H1 (cell line): ENCODE measurements around the gene ZIC3. TPM values are rescaled to one million over a fixed set of nuclear protein-coding genes. Genes with fewer than 3 reads are reported as not detected.

ENCODE experiments used
- CTCF ChIA-PET: fragments of 300-600 bp; sonication (Branson Sonifier 250); formaldehyde crosslinking; loops from one replicate; lab custom pipeline; 2021; ENCODE audit not compliant: partially characterized antibody; lab: Charles Lee
- POLR2A ChIA-PET: fragments of 300-600 bp; sonication (Branson Sonifier 250); formaldehyde crosslinking; loops from one replicate; lab custom pipeline; 2021; ENCODE audit warnings: inconsistent platforms; ENCODE audit not compliant: partially characterized antibody; lab: Charles Lee
- DNase-seq, 2 experiments: peaks; one replicate each; pipeline versions ENCODE4 v3.0.0 to v3.0.0-alpha.2; 2010 to 2022; ENCODE audit warnings: low spot score in 2 of 2, low read depth in 1 of 2, mixed read lengths in 1 of 2
- FAIRE-seq: peaks from 2 replicates; lab custom pipeline; 2011; peaks lifted over from hg19 to GRCh38; lab: Jason Lieb, UNC
- H2AFZ ChIP-seq: 2 replicates; pipeline ENCODE4 v1.8.1; 2012; ENCODE audit warnings: low read length, inconsistent platforms
- H2AK5ac ChIP-seq: 2 replicates; pipeline ENCODE4 v1.6.1; 2013; ENCODE audit warnings: low read depth, low read length
- H2BK120ac ChIP-seq: replicated peaks from 2 replicates; pipeline ENCODE3; 2013; ENCODE audit warnings: low read depth, low read length, inconsistent platforms
- H2BK12ac ChIP-seq: 2 replicates; pipeline ENCODE4 v1.6.1; 2013; ENCODE audit warnings: low read depth, low read length
- H2BK15ac ChIP-seq: 2 replicates; pipeline ENCODE4 v1.6.1; 2013; ENCODE audit warnings: low read length
- H2BK20ac ChIP-seq: 2 replicates; pipeline ENCODE4 v1.6.1; 2013; ENCODE audit warnings: low read length
- H2BK5ac ChIP-seq: 2 replicates; pipeline ENCODE4 v1.6.1; 2013; ENCODE audit warnings: low read depth, low read length
- H3K14ac ChIP-seq: 2 replicates; pipeline ENCODE4 v1.6.1; 2013; ENCODE audit warnings: inconsistent platforms; ENCODE audit not compliant: insufficient read length
- H3K18ac ChIP-seq: 2 replicates; pipeline ENCODE4 v1.6.1; 2013; ENCODE audit warnings: low read length; ENCODE audit errors: extremely low read depth
- H3K23ac ChIP-seq: 2 replicates; pipeline ENCODE4 v1.6.1; 2013; ENCODE audit warnings: inconsistent platforms; ENCODE audit not compliant: insufficient read length
- H3K23me2 ChIP-seq: 2 replicates; pipeline ENCODE4 v1.6.1; 2013; ENCODE audit warnings: low read depth, low read length
- H3K27ac ChIP-seq: 2 replicates; pipeline ENCODE4 v1.6.1; 2011; ENCODE audit warnings: low read depth, low read length, inconsistent platforms
- H3K27me3 ChIP-seq, 4 experiments: replicated peaks in 1 of 4; 1 replicate in 1 of 4; 2 replicates in 3 of 4; pipeline versions ENCODE4 v1.6.1 to v1.8.1; 2011 to 2013; ENCODE audit warnings: low read length in 3 of 4, mild to moderate bottlenecking in 3 of 4, inconsistent platforms in 2 of 4, mixed read lengths in 2 of 4, moderate library complexity in 1 of 4; ENCODE audit not compliant: control insufficient read depth in 3 of 4, insufficient read depth in 3 of 4; ENCODE audit errors: extremely low read depth in 1 of 4
- H3K36me3 ChIP-seq, 4 experiments: 2 replicates each; pipeline versions ENCODE4 v1.6.1 to v1.8.1; 2011 to 2013; ENCODE audit warnings: mild to moderate bottlenecking in 4 of 4, low read length in 3 of 4, moderate library complexity in 2 of 4, control low read depth in 1 of 4, inconsistent platforms in 1 of 4; ENCODE audit not compliant: insufficient read depth in 4 of 4, control insufficient read depth in 2 of 4
- H3K4ac ChIP-seq: replicated peaks from 2 replicates; pipeline ENCODE3; 2013; ENCODE audit warnings: low read length, low read depth, mixed read lengths, inconsistent platforms; ENCODE audit not compliant: insufficient read length
- H3K4me1 ChIP-seq, 4 experiments: replicated peaks in 1 of 4; 1 replicate in 1 of 4; 2 replicates in 3 of 4; pipeline versions ENCODE4 v1.6.1 to v1.8.1; 2011 to 2013; ENCODE audit warnings: low read length in 3 of 4, inconsistent platforms in 2 of 4, mixed read lengths in 1 of 4; ENCODE audit not compliant: insufficient read depth in 4 of 4, control insufficient read depth in 3 of 4
- H3K4me2 ChIP-seq, 2 experiments: 2 replicates each; pipeline versions ENCODE4 v1.6.1 to v1.8.1; 2011 to 2013; ENCODE audit warnings: low read depth in 2 of 2, low read length in 2 of 2, control low read depth in 1 of 2, inconsistent platforms in 1 of 2, mild to moderate bottlenecking in 1 of 2; ENCODE audit not compliant: insufficient read depth in 1 of 2
- H3K4me3 ChIP-seq, 4 experiments: fragments of 200-600, 300-600 bp in 1 of 4; sonication (generic), shearing (Covaris generic), sonication (Bioruptor Twin) in 1 of 4; 2 replicates each; pipeline versions ENCODE4 v1.5.1 to v1.8.1; 2011 to 2016; ENCODE audit warnings: low read length in 4 of 4, low read depth in 3 of 4, control low read depth in 2 of 4, inconsistent platforms in 2 of 4, mild to moderate bottlenecking in 2 of 4, mixed read lengths in 1 of 4, moderate library complexity in 1 of 4; ENCODE audit not compliant: insufficient read depth in 2 of 4; ENCODE audit errors: extremely low read depth in 1 of 4
- H3K56ac ChIP-seq: replicated peaks from 2 replicates; pipeline ENCODE3; 2013; ENCODE audit warnings: low read depth, mild to moderate bottlenecking, mixed read lengths, low read length, inconsistent platforms; ENCODE audit not compliant: insufficient read length
- H3K79me1 ChIP-seq: 2 replicates; pipeline ENCODE4 v1.6.1; 2013; ENCODE audit warnings: low read depth, low read length, control low read depth
- H3K79me2 ChIP-seq, 2 experiments: 2 replicates each; pipeline versions ENCODE4 v1.6.1 to v1.8.1; 2012 to 2013; ENCODE audit warnings: low read length in 2 of 2, mild to moderate bottlenecking in 2 of 2, inconsistent platforms in 1 of 2; ENCODE audit not compliant: insufficient read depth in 2 of 2, control insufficient read depth in 1 of 2
- H3K9ac ChIP-seq, 4 experiments: replicated peaks in 1 of 4; 1 replicate in 1 of 4; 2 replicates in 3 of 4; pipeline versions ENCODE4 v1.6.1 to v1.8.1; 2011 to 2013; ENCODE audit warnings: low read depth in 3 of 4, low read length in 3 of 4, control low read depth in 2 of 4, mild to moderate bottlenecking in 2 of 4, moderate library complexity in 2 of 4, inconsistent platforms in 1 of 4; ENCODE audit errors: extremely low read depth in 1 of 4
- H3K9me3 ChIP-seq, 2 experiments: 2 replicates each; pipeline versions ENCODE4 v1.6.1 to v1.8.1; 2012 to 2013; ENCODE audit warnings: mild to moderate bottlenecking in 2 of 2, moderate library complexity in 2 of 2, control low read depth in 1 of 2, inconsistent platforms in 1 of 2, low read depth in 1 of 2, low read length in 1 of 2, mixed read lengths in 1 of 2; ENCODE audit not compliant: insufficient read depth in 2 of 2
- H4K20me1 ChIP-seq, 2 experiments: replicated peaks in 1 of 2; 2 replicates each; pipeline versions ENCODE3 to v1.8.1; 2011 to 2013; ENCODE audit warnings: inconsistent platforms in 2 of 2, low read length in 2 of 2, mild to moderate bottlenecking in 1 of 2; ENCODE audit not compliant: insufficient read depth in 2 of 2, control insufficient read depth in 1 of 2
- H4K5ac ChIP-seq: 2 replicates; pipeline ENCODE4 v1.6.1; 2013; ENCODE audit warnings: low read length, low read depth, mixed read lengths, inconsistent platforms; ENCODE audit not compliant: insufficient read length
- H4K8ac ChIP-seq: 2 replicates; pipeline ENCODE4 v1.8.0; 2013; ENCODE audit warnings: mild to moderate bottlenecking, moderate library complexity, low read length, inconsistent platforms; ENCODE audit not compliant: insufficient read depth; ENCODE audit errors: extremely low read depth
- H4K91ac ChIP-seq: replicated peaks from 2 replicates; pipeline ENCODE3; 2013; ENCODE audit warnings: low read length, mixed read lengths, inconsistent platforms; ENCODE audit not compliant: insufficient read length
- TAF7 ChIP-seq: optimal IDR thresholded peaks from 2 replicates; pipeline ENCODE3; 2011; ENCODE audit warnings: low read depth, mild to moderate bottlenecking, inconsistent platforms, low read length, moderate library complexity, borderline replicate concordance
- TEAD4 ChIP-seq: IDR thresholded peaks from 2 replicates; pipeline ENCODE4 v1.6.1; 2012; ENCODE audit warnings: low read depth, low read length, inconsistent platforms, mixed read lengths
- WGBS, 2 experiments: shearing (Covaris generic) in 1 of 2; methylation state at CpG; one replicate each; pipeline versions ENCODE4 v1.1.6 to v1.1.7; 2013 to 2015; ENCODE audit warnings: low lambda C conversion rate in 2 of 2, mixed read lengths in 2 of 2, inconsistent platforms in 1 of 2, low coverage in 1 of 2, missing lambda C conversion rate in 1 of 2; ENCODE audit not compliant: insufficient replicate concordance in 2 of 2, insufficient coverage in 1 of 2, insufficient read length in 1 of 2; ENCODE audit errors: extremely low coverage in 1 of 2, missing lambda C conversion rate in 1 of 2; 5-methylcytosine and 5-hydroxymethylcytosine counted together
- polyA plus RNA-seq, 7 experiments: library from polyadenylated mRNA; depleted of rRNA in 3 of 7; stranded (reverse) in 5 of 7; unstranded in 2 of 7; fragments of >200 nt in 5 of 7; fragments of 200-250 nt in 2 of 7; gene quantifications; 1 replicate in 5 of 7; 2 replicates in 1 of 7; 4 replicates in 1 of 7; pipeline versions ENCODE4 v1.2.1 to v1.2.3, GENCODE V29; 2011 to 2013; ENCODE audit warnings: missing spikeins in 2 of 7, mixed read lengths in 2 of 7
- total RNA-seq: library from RNA; stranded (reverse); fragmentation: NEBNext Ultra II Directional; extraction: Animal tissue kit (Norgen Biotek cat#: 25700); gene quantifications from 2 replicates; pipeline ENCODE4 v1.2.1, GENCODE V29; 2021

The ZIC3 gene
- total and polyA plus RNA-seq, 2 of the 8 experiments (the other 6 are each of a cell fraction or from before 2014, with no cell fraction given): 53.7 to 73.1 TPM

GRCh38 chrX:137565318-137565904 lies 516 bp upstream of the ZIC3 start:
- Histone ChIP-seq H3K9ac (peak overlapping the region; percentile 38 to 79 (median 52)), H3K4me1 (peaks cover 0 to 10% (median 5%) of the 10 kb centered on the region in 4 experiments; a peak in 4 of 7 replicates), H3K4ac (peak overlapping the region; percentile 69), H4K91ac (peak overlapping the region; percentile 34)
- TF ChIP-seq TAF7: peak; percentile 6
- TF ChIP-seq TEAD4: no peak
- TF ChIP-seq, all 59 proteins: peak for 1
- H3K79me2 ChIP-seq: peaks cover 19 to 80% of the 10 kb centered on the region in 2 experiments
- peak overlapping the region; percentile 90 to 99 for H3K4me2 ChIP-seq
- peak overlapping the region; percentile 80; the same call in 1 of the 2 replicates for H2BK12ac ChIP-seq
- WGBS, 2 experiments: 0% methylated on average over 12 of the region's 54 CpGs; no CpG with 5 or more reads in 1 of the 2 experiments
- peak overlapping the region; percentile 79 for H4K5ac ChIP-seq
- H3K4me3 ChIP-seq: peak overlapping the region; percentile 63 to 96 (median 78)
- CTCF ChIA-PET: interaction anchor here (0.8 to 1.1 kb wide), 2 partner anchors 15 to 18 kb away, joined by 3 to 4 read pairs; no protein-coding TSS in a partner anchor
- no peaks in the 10 kb centered on the region for H3K9me3 ChIP-seq
- peaks cover 18% of the 10 kb centered on the region for H3K23me2 ChIP-seq
- H2AFZ ChIP-seq: no peak overlapping the region
- POLR2A ChIA-PET: interaction anchor here (0.9 to 7.3 kb wide), 6 partner anchors 9 to 137 kb away, joined by 3 to 105 read pairs (median 12); no protein-coding TSS in a partner anchor
- no peak overlapping the region for H2BK20ac ChIP-seq
- 0 out of 2 replicates have a peak overlapping the region, but pooled peaks have one; percentile 39 for H2AK5ac ChIP-seq
- H4K20me1 ChIP-seq: peaks cover 1 to 5% of the 10 kb centered on the region in 2 experiments
- no peak overlapping the region; the same call in 1 of the 2 replicates for H3K27ac ChIP-seq
- FAIRE-seq (no peak), DNase-seq (no peak)
- no peak overlapping the region for H3K14ac ChIP-seq
- H2BK120ac ChIP-seq: peak overlapping the region; percentile 38
- H3K23ac ChIP-seq: no peak overlapping the region
- peak overlapping the region; percentile 92 for H2BK15ac ChIP-seq
- no peaks in the 10 kb centered on the region for H3K27me3 ChIP-seq
- peaks cover 0 to 38% (median 9%) of the 10 kb centered on the region in 4 experiments; a peak in 6 of 8 replicates for H3K36me3 ChIP-seq
- H3K56ac ChIP-seq: peak overlapping the region; percentile 30
- H2BK5ac ChIP-seq: peak overlapping the region; percentile 78; the same call in 1 of the 2 replicates
- peak overlapping the region; percentile 51; the same call in 1 of the 2 replicates for H4K8ac ChIP-seq
- peak overlapping the region; percentile 78 for H3K18ac ChIP-seq
- no peaks in the 10 kb centered on the region for H3K79me1 ChIP-seq
